ENCODE data around the gene ZNF557. TPM values are rescaled to one million over a fixed set of nuclear protein-coding genes. Genes with fewer than 3 reads are reported as not detected.
A peak's percentile ranks its signal among the peaks of the same experiment; 100 is the strongest.

Gene ZNF557
- total RNA-seq, 4 donors from 2014 or later, result 6.7 to 9.9 (median 7.7) TPM

DNA sequence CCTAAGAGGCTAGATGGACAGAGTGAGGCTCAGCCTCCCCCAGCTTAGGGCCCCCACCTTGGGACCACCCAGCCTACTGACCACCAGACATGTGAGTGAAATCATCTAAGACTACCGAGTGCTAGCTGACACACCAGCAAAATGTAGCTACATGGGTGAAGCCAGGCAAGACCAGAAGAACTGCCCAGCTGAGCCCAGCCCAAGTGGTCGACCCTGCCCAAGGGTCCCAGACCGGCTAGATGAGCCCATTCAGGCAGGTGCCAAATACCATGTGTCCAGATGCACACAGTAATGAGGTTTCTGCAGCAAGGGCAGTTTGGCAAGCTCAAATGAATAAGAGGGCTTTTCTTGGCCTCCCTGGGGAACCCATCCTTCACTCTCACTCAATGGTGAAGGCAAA, 56.6 kb downstream of the ZNF557 start:
- TF ChIP-seq, protein P1, sequence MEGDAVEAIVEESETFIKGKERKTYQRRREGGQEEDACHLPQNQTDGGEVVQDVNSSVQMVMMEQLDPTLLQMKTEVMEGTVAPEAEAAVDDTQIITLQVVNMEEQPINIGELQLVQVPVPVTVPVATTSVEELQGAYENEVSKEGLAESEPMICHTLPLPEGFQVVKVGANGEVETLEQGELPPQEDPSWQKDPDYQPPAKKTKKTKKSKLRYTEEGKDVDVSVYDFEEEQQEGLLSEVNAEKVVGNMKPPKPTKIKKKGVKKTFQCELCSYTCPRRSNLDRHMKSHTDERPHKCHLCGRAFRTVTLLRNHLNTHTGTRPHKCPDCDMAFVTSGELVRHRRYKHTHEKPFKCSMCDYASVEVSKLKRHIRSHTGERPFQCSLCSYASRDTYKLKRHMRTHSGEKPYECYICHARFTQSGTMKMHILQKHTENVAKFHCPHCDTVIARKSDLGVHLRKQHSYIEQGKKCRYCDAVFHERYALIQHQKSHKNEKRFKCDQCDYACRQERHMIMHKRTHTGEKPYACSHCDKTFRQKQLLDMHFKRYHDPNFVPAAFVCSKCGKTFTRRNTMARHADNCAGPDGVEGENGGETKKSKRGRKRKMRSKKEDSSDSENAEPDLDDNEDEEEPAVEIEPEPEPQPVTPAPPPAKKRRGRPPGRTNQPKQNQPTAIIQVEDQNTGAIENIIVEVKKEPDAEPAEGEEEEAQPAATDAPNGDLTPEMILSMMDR (IDR thresholded peaks at IDR 0.05), result no peak
- TF ChIP-seq POLR2AphosphoS5 (IDR thresholded peaks at IDR 0.05), result no peak
- TF ChIP-seq EP300 (IDR thresholded peaks at IDR 0.05), result no peak
- no peak for TF ChIP-seq POLR2A (IDR thresholded peaks at IDR 0.05)
- H3K36me3 ChIP-seq, result peaks cover 94% of the 10 kb centered on the region
- H3K4me1 ChIP-seq, result no peaks in the 10 kb centered on the region
- DNase-seq (ENCODE audit: low spot score in 2 of 2), result peak in 1 of 2 donors; percentile 40
- H3K27ac ChIP-seq, result no peak overlapping the region
- H3K9me3 ChIP-seq, result peaks cover 11% of the 10 kb centered on the region
- WGBS, result 100% methylated on average over 1 of the region's 3 CpGs
- H3K27me3 ChIP-seq, result no peaks in the 10 kb centered on the region
- no peak overlapping the region for H3K4me3 ChIP-seq

DNA sequence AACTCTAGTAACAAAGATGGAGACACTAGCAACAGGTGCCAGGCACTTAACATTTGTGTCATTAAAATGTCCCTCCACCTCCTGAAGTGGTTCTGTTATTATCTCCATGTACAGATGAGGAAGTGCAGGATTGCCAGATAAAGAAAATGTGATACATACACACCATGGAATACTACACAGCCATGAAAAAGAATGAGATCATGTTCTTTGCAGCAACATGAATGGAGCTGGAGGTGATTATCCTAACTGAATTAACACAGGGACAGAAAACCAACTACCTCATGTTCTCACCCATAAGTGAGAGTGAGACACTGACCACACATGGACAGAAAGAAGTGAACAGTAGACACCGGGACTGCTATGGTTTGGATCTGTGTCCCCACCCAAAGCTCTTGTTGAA, 60.5 kb downstream of the ZNF557 start:
- no peaks in the 10 kb centered on the region for H3K27me3 ChIP-seq

DNA sequence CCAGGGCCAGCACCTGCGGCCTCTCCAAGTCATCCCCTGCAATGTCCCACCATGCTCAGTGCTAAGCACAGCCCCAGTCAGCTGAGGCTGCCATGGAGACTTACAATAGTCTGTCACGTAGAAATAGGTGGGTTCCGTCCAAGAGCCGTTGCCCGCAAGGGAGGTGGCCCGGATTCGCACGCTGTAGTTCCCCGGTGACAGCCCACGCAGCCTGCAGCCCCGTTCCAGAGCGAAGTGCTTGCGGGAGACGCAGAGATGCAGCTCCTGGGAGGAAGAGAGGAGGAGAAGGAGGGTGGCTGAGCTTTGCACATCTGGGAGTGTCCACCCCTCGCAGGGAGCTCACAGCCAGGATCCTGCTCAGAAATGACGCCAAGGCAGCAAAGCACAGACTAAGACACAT, 62.6 kb downstream of the ZNF557 start:
- TF ChIP-seq POLR2A (IDR thresholded peaks at IDR 0.05) (no peak), POLR2AphosphoS5 (IDR thresholded peaks at IDR 0.05) (no peak), EP300 (IDR thresholded peaks at IDR 0.05) (no peak)
- TF ChIP-seq, protein P1 (IDR thresholded peaks at IDR 0.05), result no peak
- peaks cover 66% of the 10 kb centered on the region for H3K36me3 ChIP-seq
- WGBS, result 97% methylated on average over 16 of the region's 16 CpGs
- H3K9me3 ChIP-seq, result no peaks in the 10 kb centered on the region
- H3K27me3 ChIP-seq, result no peaks in the 10 kb centered on the region
- peak in 1 of 2 donors; percentile 30 for DNase-seq (ENCODE audit: low spot score in 2 of 2)
- H3K4me1 ChIP-seq, result peaks cover 3% of the 10 kb centered on the region
- no peak overlapping the region for H3K27ac ChIP-seq
- no peak overlapping the region for H3K4me3 ChIP-seq

More for the DNA sequence above, 60.5 kb downstream of the ZNF557 start:
- WGBS, result 93% methylated on average over 1 of the region's 1 CpG
- peaks cover 11% of the 10 kb centered on the region for H3K9me3 ChIP-seq
- no peak overlapping the region for H3K4me3 ChIP-seq
- DNase-seq (ENCODE audit: low spot score in 2 of 2), result no peak
- TF ChIP-seq, protein P1 (IDR thresholded peaks at IDR 0.05), result no peak
- TF ChIP-seq POLR2A (IDR thresholded peaks at IDR 0.05) (no peak), POLR2AphosphoS5 (IDR thresholded peaks at IDR 0.05) (no peak), EP300 (IDR thresholded peaks at IDR 0.05) (no peak)
- peaks cover 75% of the 10 kb centered on the region for H3K36me3 ChIP-seq
- no peak overlapping the region for H3K27ac ChIP-seq
- peaks cover 3% of the 10 kb centered on the region for H3K4me1 ChIP-seq

DNA sequence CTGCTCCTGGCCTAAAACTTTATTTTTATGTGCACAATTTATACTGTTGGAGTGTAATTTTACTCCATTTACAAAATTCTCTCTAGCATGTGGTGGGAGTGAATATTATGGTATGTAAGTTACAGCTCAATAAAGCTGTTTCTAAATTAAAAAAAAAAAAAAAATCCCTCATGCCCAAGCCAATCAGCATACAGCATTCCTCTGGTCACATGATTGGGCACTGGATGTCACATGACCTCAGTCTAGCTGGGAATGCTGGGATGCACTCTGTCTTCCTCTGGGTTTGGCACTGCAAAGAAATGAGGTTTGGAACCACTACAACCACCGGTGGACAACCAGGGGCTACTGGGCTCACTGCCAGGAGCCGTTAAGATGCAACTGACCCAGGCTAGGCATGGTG, 67.6 kb downstream of the ZNF557 start:
- DNase-seq (ENCODE audit: low spot score in 2 of 2), result no peak
- WGBS, result 44% methylated on average over 2 of the region's 2 CpGs
- TF ChIP-seq EP300 (IDR thresholded peaks at IDR 0.05) (no peak), POLR2AphosphoS5 (IDR thresholded peaks at IDR 0.05) (no peak), POLR2A (IDR thresholded peaks at IDR 0.05) (no peak)
- TF ChIP-seq, protein P1 (IDR thresholded peaks at IDR 0.05), result no peak
- H3K27ac ChIP-seq, result no peak overlapping the region
- H3K36me3 ChIP-seq, result peaks cover 51% of the 10 kb centered on the region
- no peak overlapping the region for H3K4me3 ChIP-seq
- no peaks in the 10 kb centered on the region for H3K9me3 ChIP-seq
- peaks cover 3% of the 10 kb centered on the region for H3K4me1 ChIP-seq
- H3K27me3 ChIP-seq, result no peaks in the 10 kb centered on the region

Other genes with a start within 250 kb of the ZNF557 start
- gene ADGRE1, start 182.1 kb upstream of the ZNF557 start, total RNA-seq, result not detected
- not detected for gene MBD3L2B, start 48.3 kb upstream of the ZNF557 start, total RNA-seq
- gene MBD3L5, start 39.1 kb upstream of the ZNF557 start, total RNA-seq, result not detected
- not detected for gene MBD3L4, start 29.5 kb upstream of the ZNF557 start, total RNA-seq
- not detected for gene MBD3L2, start 20.4 kb upstream of the ZNF557 start, total RNA-seq
- gene MBD3L3, start 11.0 kb upstream of the ZNF557 start, total RNA-seq, result not detected
- gene INSR, start 224.7 kb downstream of the ZNF557 start, total RNA-seq, result 100 to 1,000 TPM in 1 of 4 donors, 10 to 100 TPM in 3; 51.5 to 173 (median 77.8) TPM

Measured in suprapubic skin (tissue), 4 donors.